ENCODE data around the gene OXSR1.

OXSR1 gene

GRCh38 chr3:38245930-38246329 lies 80.6 kb downstream of the OXSR1 start:
- Histone ChIP-seq H3K9ac (no peak overlapping the region), H3K4me2 (ENCODE audit: low read length) (no peak overlapping the region), H3K27me3 (ENCODE audit: control insufficient read depth, insufficient read depth, low read length) (no peaks in the 10 kb centered on the region), H3K27ac (no peak overlapping the region), H3K4me1 (no peaks in the 10 kb centered on the region), H3K9me3 (ENCODE audit: control insufficient read depth, low read length) (no peaks in the 10 kb centered on the region), H3K4me3 (ENCODE audit: low read depth, low read length) (no peak overlapping the region), H3K79me2 (no peaks in the 10 kb centered on the region), H3K36me3 (ENCODE audit: control insufficient read depth, insufficient read depth, low read length) (no peaks in the 10 kb centered on the region), H2AFZ (no peak overlapping the region)
- TF ChIP-seq, protein P1, sequence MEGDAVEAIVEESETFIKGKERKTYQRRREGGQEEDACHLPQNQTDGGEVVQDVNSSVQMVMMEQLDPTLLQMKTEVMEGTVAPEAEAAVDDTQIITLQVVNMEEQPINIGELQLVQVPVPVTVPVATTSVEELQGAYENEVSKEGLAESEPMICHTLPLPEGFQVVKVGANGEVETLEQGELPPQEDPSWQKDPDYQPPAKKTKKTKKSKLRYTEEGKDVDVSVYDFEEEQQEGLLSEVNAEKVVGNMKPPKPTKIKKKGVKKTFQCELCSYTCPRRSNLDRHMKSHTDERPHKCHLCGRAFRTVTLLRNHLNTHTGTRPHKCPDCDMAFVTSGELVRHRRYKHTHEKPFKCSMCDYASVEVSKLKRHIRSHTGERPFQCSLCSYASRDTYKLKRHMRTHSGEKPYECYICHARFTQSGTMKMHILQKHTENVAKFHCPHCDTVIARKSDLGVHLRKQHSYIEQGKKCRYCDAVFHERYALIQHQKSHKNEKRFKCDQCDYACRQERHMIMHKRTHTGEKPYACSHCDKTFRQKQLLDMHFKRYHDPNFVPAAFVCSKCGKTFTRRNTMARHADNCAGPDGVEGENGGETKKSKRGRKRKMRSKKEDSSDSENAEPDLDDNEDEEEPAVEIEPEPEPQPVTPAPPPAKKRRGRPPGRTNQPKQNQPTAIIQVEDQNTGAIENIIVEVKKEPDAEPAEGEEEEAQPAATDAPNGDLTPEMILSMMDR (IDR thresholded peaks at IDR 0.05): no peak

DNA sequence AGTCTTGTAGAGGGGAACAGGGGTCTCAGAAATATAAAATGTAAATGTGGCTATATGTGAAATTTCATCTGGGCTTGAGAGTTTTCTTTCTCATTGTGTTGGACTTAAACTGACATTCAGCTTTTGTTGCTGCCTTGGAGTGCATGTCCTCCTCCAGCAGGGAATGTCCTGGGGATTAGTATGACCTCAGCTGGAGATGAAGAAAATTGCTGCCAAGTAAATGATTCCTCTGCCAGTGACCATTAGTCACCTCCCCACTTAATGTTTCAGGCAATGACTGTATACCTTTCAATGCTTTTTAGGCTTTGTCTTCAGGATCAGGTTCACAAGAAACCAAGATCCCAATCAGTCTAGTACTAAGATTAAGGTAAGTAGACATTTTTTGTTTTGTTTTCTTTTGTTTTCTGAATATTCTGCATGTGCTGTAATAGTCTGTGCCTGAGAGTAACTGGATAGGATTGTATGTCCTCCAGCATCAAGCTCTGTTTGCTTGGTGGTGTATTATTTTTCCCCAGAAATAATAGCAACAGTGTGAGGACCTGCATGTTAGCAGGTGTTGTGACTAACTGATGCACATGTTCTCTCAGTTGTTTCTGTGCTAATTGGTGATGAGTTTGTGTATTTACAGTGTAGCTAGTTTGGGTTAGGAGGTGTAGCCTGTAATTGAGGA lies 82.2 kb downstream of the OXSR1 start:
- H2AFZ ChIP-seq: no peak overlapping the region
- no peak overlapping the region for H3K4me3 ChIP-seq (ENCODE audit: low read depth, low read length)
- H3K27ac ChIP-seq: no peak overlapping the region
- no peak overlapping the region for H3K9ac ChIP-seq
- no peaks in the 10 kb centered on the region for H3K36me3 ChIP-seq (ENCODE audit: control insufficient read depth, insufficient read depth, low read length)
- no peak overlapping the region for H3K4me2 ChIP-seq (ENCODE audit: low read length)
- no peaks in the 10 kb centered on the region for H3K27me3 ChIP-seq (ENCODE audit: control insufficient read depth, insufficient read depth, low read length)
- TF ChIP-seq, protein P1 (IDR thresholded peaks at IDR 0.05): no peak
- no peaks in the 10 kb centered on the region for H3K9me3 ChIP-seq (ENCODE audit: control insufficient read depth, low read length)
- H3K4me1 ChIP-seq: no peaks in the 10 kb centered on the region
- no peaks in the 10 kb centered on the region for H3K79me2 ChIP-seq

- H3K36me3 ChIP-seq (ENCODE audit: control insufficient read depth, insufficient read depth, low read length): no peaks in the 10 kb centered on the region
- H3K9me3 ChIP-seq (ENCODE audit: control insufficient read depth, low read length): no peaks in the 10 kb centered on the region
- no peaks in the 10 kb centered on the region for H3K79me2 ChIP-seq
- H2AFZ ChIP-seq: no peak overlapping the region
- H3K4me2 ChIP-seq (ENCODE audit: low read length): no peak overlapping the region
- TF ChIP-seq, protein P1 (IDR thresholded peaks at IDR 0.05): no peak
- H3K4me3 ChIP-seq (ENCODE audit: low read depth, low read length): no peak overlapping the region
- H3K27me3 ChIP-seq (ENCODE audit: control insufficient read depth, insufficient read depth, low read length): no peaks in the 10 kb centered on the region
- H3K4me1 ChIP-seq: no peaks in the 10 kb centered on the region
- H3K27ac ChIP-seq: no peak overlapping the region
- H3K9ac ChIP-seq: no peak overlapping the region
Observed at GRCh38 chr3:38250198-38250597, 84.9 kb downstream of the OXSR1 start.

GRCh38 chr3:38251197-38251596 lies 85.9 kb downstream of the OXSR1 start:
- TF ChIP-seq, protein P1 (IDR thresholded peaks at IDR 0.05): no peak

DNA sequence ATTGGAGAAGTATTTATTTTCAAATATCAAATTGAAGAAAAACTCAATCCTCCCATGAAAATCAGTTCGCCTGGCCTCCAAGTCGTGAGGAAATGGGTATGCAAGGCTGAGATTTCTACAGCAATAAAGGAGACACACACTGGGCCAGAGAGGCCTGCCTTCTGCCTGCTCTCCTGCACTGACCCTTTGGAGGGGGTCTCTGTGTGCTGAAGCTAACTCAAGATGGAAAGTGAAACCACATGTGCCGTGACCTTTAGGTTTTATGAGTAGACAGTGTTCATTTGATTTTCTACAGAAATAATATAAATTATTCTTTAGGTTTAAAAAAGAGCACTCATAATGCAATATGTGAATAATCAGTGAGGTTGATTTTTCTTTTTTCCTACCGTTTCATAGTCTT lies 88.4 kb downstream of the OXSR1 start:
- TF ChIP-seq, protein P1 (IDR thresholded peaks at IDR 0.05): no peak
- H2AFZ ChIP-seq: no peak overlapping the region
- no peak overlapping the region for H3K4me3 ChIP-seq (ENCODE audit: low read depth, low read length)
- no peaks in the 10 kb centered on the region for H3K36me3 ChIP-seq (ENCODE audit: control insufficient read depth, insufficient read depth, low read length)
- H3K4me2 ChIP-seq (ENCODE audit: low read length): no peak overlapping the region
- H3K27ac ChIP-seq: no peak overlapping the region
- H3K27me3 ChIP-seq (ENCODE audit: control insufficient read depth, insufficient read depth, low read length): no peaks in the 10 kb centered on the region
- H3K9ac ChIP-seq: no peak overlapping the region
- H3K4me1 ChIP-seq: no peaks in the 10 kb centered on the region
- H3K9me3 ChIP-seq (ENCODE audit: control insufficient read depth, low read length): no peaks in the 10 kb centered on the region
- H3K79me2 ChIP-seq: no peaks in the 10 kb centered on the region

More at GRCh38 chr3:38251197-38251596, 85.9 kb downstream of the OXSR1 start:
- Histone ChIP-seq H3K27ac (no peak overlapping the region), H3K9ac (no peak overlapping the region), H3K4me1 (no peaks in the 10 kb centered on the region), H3K4me3 (ENCODE audit: low read depth, low read length) (no peak overlapping the region), H2AFZ (no peak overlapping the region), H3K79me2 (no peaks in the 10 kb centered on the region), H3K36me3 (ENCODE audit: control insufficient read depth, insufficient read depth, low read length) (no peaks in the 10 kb centered on the region), H3K27me3 (ENCODE audit: control insufficient read depth, insufficient read depth, low read length) (no peaks in the 10 kb centered on the region), H3K4me2 (ENCODE audit: low read length) (no peak overlapping the region), H3K9me3 (ENCODE audit: control insufficient read depth, low read length) (no peaks in the 10 kb centered on the region)

Data from parathyroid adenoma (tissue), 2 donors.